ENCODE results near the gene PRDM1.

The PRDM1 gene

DNA sequence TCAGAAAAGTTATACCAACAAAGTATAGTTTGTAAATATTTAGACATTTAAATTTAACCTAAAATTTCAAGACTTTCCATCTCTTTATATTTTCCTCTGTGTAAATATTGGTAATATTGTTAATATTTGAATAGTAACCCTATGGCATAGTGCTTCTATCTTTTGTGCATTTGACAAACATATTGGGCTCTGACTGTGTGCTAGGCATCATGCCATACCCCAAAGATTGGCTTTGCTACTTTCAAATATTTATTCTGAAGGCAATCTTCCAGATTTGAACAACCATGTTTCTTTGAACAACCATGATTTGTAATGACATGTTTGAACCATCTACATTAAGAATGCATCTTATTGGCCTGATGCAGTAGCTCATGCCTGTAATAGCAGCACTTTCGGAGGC is 15.5 kb upstream of the PRDM1 start:
- no peak overlapping the region for H3K4me3 ChIP-seq (replicated peaks; ENCODE audit: low read depth, low read length)
- H3K36me3 ChIP-seq (ENCODE audit: control insufficient read depth, insufficient read depth, low read length): no peaks in the 10 kb centered on the region
- no peak for DNase-seq (ENCODE audit: extremely low read depth, insufficient read length)
- no peaks in the 10 kb centered on the region; the same call in 1 of the 2 replicates for H3K27me3 ChIP-seq (replicated peaks; ENCODE audit: control insufficient read depth, insufficient read depth, low read length)
- no peak for TF ChIP-seq CTCF (IDR thresholded peaks at IDR 0.05; ENCODE audit: insufficient read depth, low read length, poor library complexity, severe bottlenecking)

GRCh38 chr6:106072501-106073090 is 13.5 kb upstream of the PRDM1 start:
- DNase-seq (ENCODE audit: extremely low read depth, insufficient read length): no peak
- no peak for TF ChIP-seq CTCF (IDR thresholded peaks at IDR 0.05; ENCODE audit: insufficient read depth, low read length, poor library complexity, severe bottlenecking)
- Histone ChIP-seq H3K27me3 (replicated peaks; ENCODE audit: control insufficient read depth, insufficient read depth, low read length) (no peaks in the 10 kb centered on the region; the same call in 1 of the 2 replicates), H3K4me3 (replicated peaks; ENCODE audit: low read depth, low read length) (no peak overlapping the region), H3K36me3 (ENCODE audit: control insufficient read depth, insufficient read depth, low read length) (no peaks in the 10 kb centered on the region)

- Histone ChIP-seq H3K27me3 (replicated peaks; ENCODE audit: control insufficient read depth, insufficient read depth, low read length) (no peaks in the 10 kb centered on the region; the same call in 1 of the 2 replicates), H3K36me3 (ENCODE audit: control insufficient read depth, insufficient read depth, low read length) (no peaks in the 10 kb centered on the region), H3K4me3 (replicated peaks; ENCODE audit: low read depth, low read length) (no peak overlapping the region)
- TF ChIP-seq CTCF (IDR thresholded peaks at IDR 0.05; ENCODE audit: insufficient read depth, low read length, poor library complexity, severe bottlenecking): no peak
- DNase-seq (ENCODE audit: extremely low read depth, insufficient read length): no peak
Measured at GRCh38 chr6:106074146-106074545, 12.0 kb upstream of the PRDM1 start.

DNA sequence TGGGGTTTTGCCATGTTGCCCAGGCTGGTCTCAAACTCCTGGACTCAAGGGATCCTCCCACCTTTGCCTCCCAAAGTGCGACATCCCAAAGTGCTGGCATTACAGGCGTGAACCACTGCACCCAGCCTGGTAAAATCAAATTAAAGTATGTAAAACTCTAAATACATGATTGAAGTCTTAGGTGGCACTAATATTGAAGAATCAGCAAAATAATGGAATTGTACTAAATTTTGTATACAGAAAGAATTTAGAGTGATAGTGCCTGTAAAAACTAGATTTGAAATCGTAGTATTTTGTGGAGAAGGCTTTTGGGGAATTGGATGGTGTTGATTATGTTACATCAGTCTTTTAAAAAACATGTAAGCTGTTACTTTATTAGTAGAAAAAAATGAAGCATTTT is 10.0 kb upstream of the PRDM1 start:
- no peak for DNase-seq (ENCODE audit: extremely low read depth, insufficient read length)
- no peak for TF ChIP-seq CTCF (IDR thresholded peaks at IDR 0.05; ENCODE audit: insufficient read depth, low read length, poor library complexity, severe bottlenecking)
- Histone ChIP-seq H3K27me3 (replicated peaks; ENCODE audit: control insufficient read depth, insufficient read depth, low read length) (no peaks in the 10 kb centered on the region; the same call in none of the 2 replicates), H3K36me3 (ENCODE audit: control insufficient read depth, insufficient read depth, low read length) (no peaks in the 10 kb centered on the region), H3K4me3 (replicated peaks; ENCODE audit: low read depth, low read length) (no peak overlapping the region)

- DNase-seq (ENCODE audit: extremely low read depth, insufficient read length): no peak
- no peak for TF ChIP-seq CTCF (IDR thresholded peaks at IDR 0.05; ENCODE audit: insufficient read depth, low read length, poor library complexity, severe bottlenecking)
- no peak overlapping the region for H3K4me3 ChIP-seq (replicated peaks; ENCODE audit: low read depth, low read length)
Measured at GRCh38 chr6:106077170-106077569, 9.0 kb upstream of the PRDM1 start.

DNA sequence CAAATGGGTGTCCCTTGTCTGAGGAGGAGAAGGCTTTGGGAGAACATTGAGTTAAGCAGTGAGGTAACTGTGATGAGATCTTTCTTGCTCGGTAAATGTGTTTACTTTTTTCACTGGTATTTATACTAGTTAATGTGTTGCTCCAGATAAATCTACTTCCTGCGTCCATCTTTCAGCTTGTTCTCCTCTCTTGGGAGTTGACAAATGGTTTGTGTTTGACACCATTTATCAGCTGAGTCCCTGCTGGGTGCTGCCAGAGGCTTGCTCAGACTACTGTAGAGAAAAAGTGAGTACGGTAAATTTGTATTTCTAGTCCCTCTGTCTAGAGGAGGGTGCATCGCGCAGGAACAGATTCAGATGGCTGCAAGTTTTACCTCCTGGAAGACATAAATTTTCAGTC is 8.3 kb upstream of the PRDM1 start:
- Histone ChIP-seq H3K36me3 (ENCODE audit: control insufficient read depth, insufficient read depth, low read length) (no peaks in the 10 kb centered on the region), H3K27me3 (replicated peaks; ENCODE audit: control insufficient read depth, insufficient read depth, low read length) (no peaks in the 10 kb centered on the region; the same call in none of the 2 replicates), H3K4me3 (replicated peaks; ENCODE audit: low read depth, low read length) (no peak overlapping the region)
- no peak for DNase-seq (ENCODE audit: extremely low read depth, insufficient read length)
- TF ChIP-seq CTCF (IDR thresholded peaks at IDR 0.05; ENCODE audit: insufficient read depth, low read length, poor library complexity, severe bottlenecking): no peak

More at GRCh38 chr6:106077170-106077569, 9.0 kb upstream of the PRDM1 start:
- no peaks in the 10 kb centered on the region for H3K36me3 ChIP-seq (ENCODE audit: control insufficient read depth, insufficient read depth, low read length)
- no peaks in the 10 kb centered on the region; the same call in none of the 2 replicates for H3K27me3 ChIP-seq (replicated peaks; ENCODE audit: control insufficient read depth, insufficient read depth, low read length)
